ENCODE results near the gene CPNE4. TPM values are rescaled to one million over a fixed set of nuclear protein-coding genes. Genes with fewer than 3 reads are reported as not detected.

The CPNE4 gene
- 2.9 and 5.7 TPM in 2 replicates for total RNA-seq (2021)
- Bru-seq, nascent RNA = percentile 40 among the genes with signal in this experiment
- percentile 34 among the genes with signal in this experiment for BruChase-seq, experiment 1, labeled RNA remaining after a 2-hour chase
- BruChase-seq, experiment 2, labeled RNA remaining after a 6-hour chase = percentile 36 among the genes with signal in this experiment
- long read RNA-seq, full-length matches to known transcripts = 7 of 7 reads
- long read RNA-seq, partial matches to known transcripts = 0 of 7 reads
- long read RNA-seq, other reads (novel, unspliced or antisense) = 0 of 7 reads

GRCh38 chr3:132034486-132035464 lies at the start of gene CPNE4:
Gene CPNE4 (minus strand): TSS chr3:132035014.
- intact Hi-C loops (cut with micrococcal nuclease; ENCODE audit: unreplicated experiment) = loop anchor here (5.0 kb wide), 4 partner anchors 308 to 997 kb away; no protein-coding TSS in a partner anchor
- peaks cover 4% of the 10 kb centered on the region for H3K27me3 ChIP-seq (replicated peaks; ENCODE audit: insufficient read depth, low read depth, low read length, poor library complexity)
- no TSS peak for BruUV-seq (replicated peaks)
- ChIA-PET POLR2A (ENCODE audit: low non-redundant PET) (interaction anchor here (0.6 kb wide), 2 partner anchors 126 to 1027 kb away, joined by 4 to 9 read pairs; no protein-coding TSS in a partner anchor), CTCF (interaction anchor here (0.6 to 1.7 kb wide), 14 partner anchors 8 to 1351 kb away, joined by 3 to 21 read pairs (median 4); no protein-coding TSS in a partner anchor)
- no peak within 1 kb of the TSS for H3K27ac ChIP-seq (ENCODE audit: low read depth, low read length, poor library complexity, severe bottlenecking)
- peak within 1 kb of the TSS; percentile 55 for H3K4me3 ChIP-seq (ENCODE audit: low read depth, low read length, poor library complexity, severe bottlenecking)
- H3K9me3 ChIP-seq (ENCODE audit: low read depth, low read length, poor library complexity, severe bottlenecking) = no peaks in the 10 kb centered on the region
- peaks cover 5% of the 10 kb centered on the region for H3K4me1 ChIP-seq (ENCODE audit: insufficient read depth, low read length, poor library complexity, severe bottlenecking)
- peak; percentile 94 for DNase-seq (ENCODE audit: low spot score)
- H3K36me3 ChIP-seq (ENCODE audit: insufficient read depth, low read length, poor library complexity, severe bottlenecking) = no peaks in the 10 kb centered on the region
- no peak for TF ChIP-seq EZH2 (IDR thresholded peaks at IDR 0.05; ENCODE audit: borderline replicate concordance, low read depth, low read length, poor library complexity, severe bottlenecking)
- TF ChIP-seq CTCF (conservative IDR thresholded peaks at IDR 0.05; ENCODE audit: low read depth, low read length) = peak; percentile 95

GRCh38 chr3:132083583-132084279 lies 48.9 kb upstream of the CPNE4 start:
- DNase-seq (ENCODE audit: low spot score) = peak; percentile 95
- intact Hi-C loops (cut with micrococcal nuclease; ENCODE audit: unreplicated experiment) = no loop called here
- no peaks in the 10 kb centered on the region for H3K9me3 ChIP-seq (ENCODE audit: low read depth, low read length, poor library complexity, severe bottlenecking)
- POLR2A ChIA-PET (ENCODE audit: low non-redundant PET) = no interaction called here
- CTCF ChIA-PET = no interaction called here
- no TSS peak for BruUV-seq (replicated peaks)
- H3K27me3 ChIP-seq (replicated peaks; ENCODE audit: insufficient read depth, low read depth, low read length, poor library complexity) = no peaks in the 10 kb centered on the region
- peaks cover 11% of the 10 kb centered on the region for H3K4me1 ChIP-seq (ENCODE audit: insufficient read depth, low read length, poor library complexity, severe bottlenecking)
- H3K27ac ChIP-seq (ENCODE audit: low read depth, low read length, poor library complexity, severe bottlenecking) = no peak overlapping the region
- H3K4me3 ChIP-seq (ENCODE audit: low read depth, low read length, poor library complexity, severe bottlenecking) = no peak overlapping the region
- no peak for TF ChIP-seq CTCF (conservative IDR thresholded peaks at IDR 0.05; ENCODE audit: low read depth, low read length)
- no peak for TF ChIP-seq EZH2 (IDR thresholded peaks at IDR 0.05; ENCODE audit: borderline replicate concordance, low read depth, low read length, poor library complexity, severe bottlenecking)
- H3K36me3 ChIP-seq (ENCODE audit: insufficient read depth, low read length, poor library complexity, severe bottlenecking) = no peaks in the 10 kb centered on the region

GRCh38 chr3:132083159-132083558 lies 48.3 kb upstream of the CPNE4 start:
- intact Hi-C loops (cut with micrococcal nuclease; ENCODE audit: unreplicated experiment) = no loop called here
- no peak for TF ChIP-seq EZH2 (IDR thresholded peaks at IDR 0.05; ENCODE audit: borderline replicate concordance, low read depth, low read length, poor library complexity, severe bottlenecking)
- TF ChIP-seq CTCF (conservative IDR thresholded peaks at IDR 0.05; ENCODE audit: low read depth, low read length) = no peak
- H3K36me3 ChIP-seq (ENCODE audit: insufficient read depth, low read length, poor library complexity, severe bottlenecking) = no peaks in the 10 kb centered on the region
- POLR2A ChIA-PET (ENCODE audit: low non-redundant PET) = no interaction called here
- CTCF ChIA-PET = no interaction called here
- no peak for DNase-seq (ENCODE audit: low spot score)
- H3K9me3 ChIP-seq (ENCODE audit: low read depth, low read length, poor library complexity, severe bottlenecking) = no peaks in the 10 kb centered on the region
- H3K27ac ChIP-seq (ENCODE audit: low read depth, low read length, poor library complexity, severe bottlenecking) = no peak overlapping the region
- no peaks in the 10 kb centered on the region for H3K27me3 ChIP-seq (replicated peaks; ENCODE audit: insufficient read depth, low read depth, low read length, poor library complexity)
- peaks cover 14% of the 10 kb centered on the region for H3K4me1 ChIP-seq (ENCODE audit: insufficient read depth, low read length, poor library complexity, severe bottlenecking)
- no peak overlapping the region for H3K4me3 ChIP-seq (ENCODE audit: low read depth, low read length, poor library complexity, severe bottlenecking)
- BruUV-seq (replicated peaks) = no TSS peak

All from A673 (cell line).